Chondrocyte (in vitro differentiated cells): ENCODE measurements around the gene MTHFD1L. TPM values are rescaled to one million over a fixed set of nuclear protein-coding genes. Genes with fewer than 3 reads are reported as not detected.

Experiments used
- DNase-seq: peaks from one replicate; pipeline ENCODE4 v3.0.0; 2021; ENCODE audit warnings: mixed read lengths, low spot score
- H3K27ac Mint-ChIP-seq: one replicate; pipeline ENCODE4 v1.8.0; 2021; ENCODE audit warnings: mild to moderate bottlenecking, moderate library complexity, mixed read lengths; ENCODE audit not compliant: unreplicated experiment
- H3K27me3 Mint-ChIP-seq: 2 replicates; pipeline ENCODE4 v1.8.0; 2021; ENCODE audit warnings: low read depth, mixed read lengths
- H3K36me3 Mint-ChIP-seq: 2 replicates; pipeline ENCODE4 v1.8.0; 2021; ENCODE audit warnings: low read depth, mixed read lengths
- H3K4me1 Mint-ChIP-seq: 2 replicates; pipeline ENCODE4 v1.8.0; 2021; ENCODE audit warnings: low read depth, mild to moderate bottlenecking, mixed read lengths
- H3K4me3 Mint-ChIP-seq: one replicate; pipeline ENCODE4 v1.8.0; 2021; ENCODE audit warnings: mild to moderate bottlenecking, moderate library complexity, mixed read lengths; ENCODE audit not compliant: unreplicated experiment
- H3K9me3 Mint-ChIP-seq: 2 replicates; pipeline ENCODE4 v1.8.0; 2021; ENCODE audit warnings: low read depth, mixed read lengths
- total RNA-seq: library from RNA; stranded (reverse); gene quantifications from 3 replicates; pipeline ENCODE4 v1.2.1, GENCODE V29; 2021
- TF ChIP-seq, protein P1 (sequence below): fragments of 200-600 bp; sonication (generic); IDR thresholded peaks from 2 replicates; pipeline ENCODE4 v1.5.0; 2021; ENCODE audit warnings: antibody characterized with exemption, mild to moderate bottlenecking, moderate library complexity

The MTHFD1L gene
- total RNA-seq, 1 donor from 2014 or later: 93.7 TPM

DNA sequence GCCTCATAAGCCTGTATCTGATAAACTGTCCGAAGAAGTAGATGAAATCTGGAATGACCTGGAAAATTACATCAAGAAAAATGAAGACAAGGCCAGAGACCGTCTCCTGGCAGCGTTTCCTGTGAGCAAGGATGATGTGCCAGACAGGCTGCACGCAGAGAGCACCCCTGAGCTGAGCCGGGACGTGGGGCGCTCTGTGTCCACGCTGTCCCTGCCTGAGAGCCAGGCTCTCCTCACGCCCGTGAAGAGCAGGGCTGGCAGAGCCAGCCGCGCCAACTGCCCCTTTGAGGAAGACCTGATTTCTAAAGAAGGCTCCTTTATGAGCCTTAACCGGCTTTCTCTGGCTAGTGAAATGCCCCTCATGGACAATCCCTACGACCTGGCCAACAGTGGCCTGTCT is 33.9 kb upstream of the MTHFD1L start:
- Mint-ChIP-seq H3K4me1 (peaks cover 8% of the 10 kb centered on the region), H3K27me3 (no peaks in the 10 kb centered on the region), H3K36me3 (no peaks in the 10 kb centered on the region), H3K27ac (no peak overlapping the region), H3K4me3 (no peak overlapping the region), H3K9me3 (no peaks in the 10 kb centered on the region)
- DNase-seq: no peak
- TF ChIP-seq, protein P1, sequence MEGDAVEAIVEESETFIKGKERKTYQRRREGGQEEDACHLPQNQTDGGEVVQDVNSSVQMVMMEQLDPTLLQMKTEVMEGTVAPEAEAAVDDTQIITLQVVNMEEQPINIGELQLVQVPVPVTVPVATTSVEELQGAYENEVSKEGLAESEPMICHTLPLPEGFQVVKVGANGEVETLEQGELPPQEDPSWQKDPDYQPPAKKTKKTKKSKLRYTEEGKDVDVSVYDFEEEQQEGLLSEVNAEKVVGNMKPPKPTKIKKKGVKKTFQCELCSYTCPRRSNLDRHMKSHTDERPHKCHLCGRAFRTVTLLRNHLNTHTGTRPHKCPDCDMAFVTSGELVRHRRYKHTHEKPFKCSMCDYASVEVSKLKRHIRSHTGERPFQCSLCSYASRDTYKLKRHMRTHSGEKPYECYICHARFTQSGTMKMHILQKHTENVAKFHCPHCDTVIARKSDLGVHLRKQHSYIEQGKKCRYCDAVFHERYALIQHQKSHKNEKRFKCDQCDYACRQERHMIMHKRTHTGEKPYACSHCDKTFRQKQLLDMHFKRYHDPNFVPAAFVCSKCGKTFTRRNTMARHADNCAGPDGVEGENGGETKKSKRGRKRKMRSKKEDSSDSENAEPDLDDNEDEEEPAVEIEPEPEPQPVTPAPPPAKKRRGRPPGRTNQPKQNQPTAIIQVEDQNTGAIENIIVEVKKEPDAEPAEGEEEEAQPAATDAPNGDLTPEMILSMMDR: no peak

DNA sequence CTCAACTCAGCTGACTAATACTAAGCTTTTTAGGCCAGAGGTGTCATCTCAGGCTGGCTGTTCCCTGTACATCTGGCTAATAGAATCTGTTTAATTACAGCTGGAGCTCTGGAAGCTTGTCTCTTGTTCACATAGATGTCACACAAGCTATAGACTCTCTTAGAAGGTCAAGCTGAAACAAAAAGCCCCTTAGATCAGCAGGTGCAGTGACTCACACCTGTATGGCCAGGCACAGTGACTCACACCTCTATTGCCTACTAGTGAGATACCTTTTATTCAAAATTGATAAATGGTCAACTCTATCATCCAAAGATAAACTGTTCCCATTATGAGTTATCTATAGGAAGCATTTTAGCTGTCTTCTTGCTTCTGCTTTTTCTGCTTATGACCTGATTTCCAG is 29.9 kb upstream of the MTHFD1L start:
- Mint-ChIP-seq H3K9me3 (no peaks in the 10 kb centered on the region), H3K4me1 (peaks cover 3% of the 10 kb centered on the region), H3K27ac (no peak overlapping the region), H3K27me3 (no peaks in the 10 kb centered on the region), H3K36me3 (peaks cover 4% of the 10 kb centered on the region), H3K4me3 (no peak overlapping the region)
- TF ChIP-seq, protein P1: no peak
- no peak for DNase-seq

DNA sequence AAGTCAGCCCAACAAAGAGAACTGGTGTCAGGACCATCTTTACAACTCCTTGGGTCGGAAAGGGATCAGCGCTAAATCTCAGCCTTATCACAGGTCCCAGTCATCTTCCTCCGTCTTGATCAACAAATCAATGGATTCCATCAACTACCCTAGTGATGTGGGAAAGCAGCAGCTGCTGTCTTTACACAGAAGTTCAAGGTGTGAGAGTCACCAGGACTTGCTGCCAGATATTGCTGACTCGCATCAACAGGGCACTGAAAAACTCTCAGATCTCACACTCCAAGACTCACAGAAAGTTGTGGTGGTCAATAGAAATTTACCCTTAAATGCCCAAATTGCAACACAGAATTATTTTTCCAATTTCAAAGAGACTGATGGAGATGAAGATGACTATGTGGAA is 25.3 kb upstream of the MTHFD1L start:
- no peaks in the 10 kb centered on the region for H3K9me3 Mint-ChIP-seq
- TF ChIP-seq, protein P1: no peak
- peaks cover 5% of the 10 kb centered on the region for H3K4me1 Mint-ChIP-seq
- peaks cover 4% of the 10 kb centered on the region for H3K36me3 Mint-ChIP-seq
- no peak overlapping the region for H3K4me3 Mint-ChIP-seq
- H3K27me3 Mint-ChIP-seq: no peaks in the 10 kb centered on the region
- no peak overlapping the region for H3K27ac Mint-ChIP-seq
- no peak for DNase-seq

DNA sequence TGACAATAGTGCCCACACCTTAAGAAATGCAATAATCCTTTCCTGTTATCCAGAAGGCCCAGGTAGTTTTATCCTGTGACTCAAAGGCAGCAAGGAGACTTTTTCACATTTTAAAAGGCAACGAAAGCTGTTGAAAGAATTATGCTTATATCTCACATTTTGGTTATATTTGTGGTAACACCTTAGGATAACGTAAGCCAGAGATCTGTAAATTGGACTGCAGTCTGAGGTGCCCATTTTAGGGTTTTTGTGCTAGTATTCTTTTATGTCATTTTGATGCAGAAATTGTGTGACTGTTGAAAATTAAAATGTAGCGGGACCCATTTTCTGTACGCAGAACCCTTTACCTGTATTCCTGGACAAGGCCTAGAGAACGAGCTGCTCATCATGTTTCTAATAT is 24.3 kb upstream of the MTHFD1L start:
- Mint-ChIP-seq H3K27me3 (no peaks in the 10 kb centered on the region), H3K4me1 (peaks cover 5% of the 10 kb centered on the region), H3K27ac (no peak overlapping the region), H3K9me3 (no peaks in the 10 kb centered on the region), H3K36me3 (peaks cover 4% of the 10 kb centered on the region), H3K4me3 (no peak overlapping the region)
- no peak for DNase-seq
- TF ChIP-seq, protein P1: no peak

DNA sequence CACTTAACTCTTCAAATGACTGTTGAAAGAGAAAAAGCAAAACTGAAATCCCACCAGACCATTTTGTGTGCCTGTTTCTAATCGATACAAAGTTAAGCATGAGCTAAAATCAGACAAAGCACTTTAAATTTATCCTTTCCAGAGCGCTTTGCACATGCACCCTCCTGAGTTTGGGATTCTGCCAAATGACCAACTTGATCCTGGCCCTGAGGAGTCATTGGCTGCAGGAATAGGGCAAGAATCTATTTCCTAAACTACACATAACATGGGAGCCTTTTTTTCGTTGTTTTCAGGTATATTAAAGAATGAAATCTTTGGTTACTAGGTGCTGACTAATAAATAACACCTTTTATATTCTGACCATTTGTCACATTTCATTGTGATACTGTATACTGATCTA is 23.8 kb upstream of the MTHFD1L start:
- TF ChIP-seq, protein P1: no peak
- H3K4me1 Mint-ChIP-seq: peaks cover 5% of the 10 kb centered on the region
- no peak for DNase-seq
- H3K9me3 Mint-ChIP-seq: no peaks in the 10 kb centered on the region
- no peak overlapping the region for H3K27ac Mint-ChIP-seq
- H3K36me3 Mint-ChIP-seq: peaks cover 4% of the 10 kb centered on the region
- H3K4me3 Mint-ChIP-seq: no peak overlapping the region
- no peaks in the 10 kb centered on the region for H3K27me3 Mint-ChIP-seq
